Astrocyte (in vitro differentiated cells and primary cell): ENCODE measurements around the gene CORO2B. TPM values are rescaled to one million over a fixed set of nuclear protein-coding genes. Genes with fewer than 3 reads are reported as not detected.

Source experiments
- DNase-seq: peaks from one replicate; pipeline ENCODE4 v3.0.0-alpha.2; 2010; ENCODE audit warnings: low read depth
- FAIRE-seq: peaks from 2 replicates; lab custom pipeline; 2011; peaks lifted over from hg19 to GRCh38; lab: Jason Lieb, UNC
- H2AFZ ChIP-seq: 2 replicates; pipeline ENCODE4 v1.6.0; 2012; ENCODE audit warnings: low read depth, low read length, inconsistent platforms
- H3K27ac ChIP-seq: 2 replicates; pipeline ENCODE4 v1.5.1; 2011; ENCODE audit warnings: low read depth, low read length, inconsistent platforms
- H3K27me3 ChIP-seq: 2 replicates; pipeline ENCODE4 v1.6.0; 2011; ENCODE audit warnings: low read length, inconsistent platforms; ENCODE audit not compliant: insufficient read depth
- H3K36me3 ChIP-seq: 2 replicates; pipeline ENCODE4 v1.5.1; 2011; ENCODE audit warnings: low read length, inconsistent platforms; ENCODE audit not compliant: insufficient read depth
- H3K4me1 ChIP-seq: 2 replicates; pipeline ENCODE4 v1.5.1; 2011; ENCODE audit warnings: low read length, inconsistent platforms; ENCODE audit not compliant: insufficient read depth
- H3K4me2 ChIP-seq: 2 replicates; pipeline ENCODE4 v1.6.0; 2012; ENCODE audit warnings: low read length, inconsistent platforms
- H3K4me3 ChIP-seq: 2 replicates; pipeline ENCODE4 v1.5.1; 2011; ENCODE audit warnings: low read depth, mild to moderate bottlenecking, low read length, inconsistent platforms; ENCODE audit not compliant: insufficient read depth
- H3K79me2 ChIP-seq: 2 replicates; pipeline ENCODE4 v1.6.0; 2012; ENCODE audit warnings: mild to moderate bottlenecking, low read length, inconsistent platforms; ENCODE audit not compliant: insufficient read depth
- H3K9ac ChIP-seq: 2 replicates; pipeline ENCODE4 v1.6.0; 2012; ENCODE audit warnings: mild to moderate bottlenecking, low read length, inconsistent platforms
- H3K9me3 ChIP-seq: 2 replicates; pipeline ENCODE4 v1.5.1; 2012; ENCODE audit warnings: low read depth, mild to moderate bottlenecking, low read length, inconsistent platforms; ENCODE audit not compliant: insufficient read depth
- H4K20me1 ChIP-seq: 2 replicates; pipeline ENCODE4 v1.6.0; 2012; ENCODE audit warnings: low read length, inconsistent platforms; ENCODE audit not compliant: insufficient read depth
- H3K27ac Mint-ChIP-seq: one replicate; pipeline ENCODE4 v1.8.0; 2021; ENCODE audit warnings: mild to moderate bottlenecking, mixed read lengths; ENCODE audit not compliant: unreplicated experiment
- H3K27me3 Mint-ChIP-seq: one replicate; pipeline ENCODE4 v1.8.0; 2021; ENCODE audit warnings: low read depth, mixed read lengths; ENCODE audit not compliant: unreplicated experiment
- H3K36me3 Mint-ChIP-seq: one replicate; pipeline ENCODE4 v1.8.0; 2021; ENCODE audit warnings: low read depth, mixed read lengths; ENCODE audit not compliant: unreplicated experiment
- H3K4me1 Mint-ChIP-seq: one replicate; pipeline ENCODE4 v1.8.0; 2021; ENCODE audit warnings: low read depth, mixed read lengths; ENCODE audit not compliant: unreplicated experiment
- H3K4me3 Mint-ChIP-seq: one replicate; pipeline ENCODE4 v1.8.0; 2021; ENCODE audit warnings: mild to moderate bottlenecking, moderate library complexity, mixed read lengths; ENCODE audit not compliant: unreplicated experiment
- H3K9me3 Mint-ChIP-seq: one replicate; pipeline ENCODE4 v1.8.0; 2021; ENCODE audit warnings: mild to moderate bottlenecking, mixed read lengths; ENCODE audit not compliant: unreplicated experiment
- CTCF ChIP-seq: IDR thresholded peaks from 2 replicates; pipeline ENCODE4 v1.5.1; 2011; ENCODE audit warnings: low read depth, mild to moderate bottlenecking, inconsistent platforms, low read length, moderate library complexity; ENCODE audit not compliant: insufficient read depth
- EZH2 ChIP-seq: IDR thresholded peaks from 2 replicates; pipeline ENCODE4 v1.6.1; 2012; ENCODE audit warnings: mild to moderate bottlenecking, low read length, inconsistent platforms; ENCODE audit not compliant: insufficient read depth
- total RNA-seq: library from RNA; stranded (reverse); gene quantifications from 2 replicates; pipeline ENCODE4 v1.2.1, GENCODE V29; 2021

The CORO2B gene
- total RNA-seq, 1 donor from 2014 or later: 7.4 TPM

- no peaks in the 10 kb centered on the region for H4K20me1 ChIP-seq
- no peak overlapping the region for H3K4me3 ChIP-seq
- Mint-ChIP-seq H3K27me3 (peaks cover 11% of the 10 kb centered on the region), H3K4me3 (no peak overlapping the region), H3K27ac (no peak overlapping the region), H3K9me3 (peaks cover 4% of the 10 kb centered on the region), H3K4me1 (no peaks in the 10 kb centered on the region), H3K36me3 (peaks cover 26% of the 10 kb centered on the region)
- no peak for TF ChIP-seq EZH2
- TF ChIP-seq CTCF: no peak
- no peak overlapping the region for H3K9ac ChIP-seq
- H3K79me2 ChIP-seq: no peaks in the 10 kb centered on the region
- H3K4me2 ChIP-seq: no peak overlapping the region
- FAIRE-seq: no peak
- no peak overlapping the region for H3K27ac ChIP-seq
- no peaks in the 10 kb centered on the region for H3K9me3 ChIP-seq
- no peak overlapping the region for H2AFZ ChIP-seq
- no peak for DNase-seq
- no peaks in the 10 kb centered on the region for H3K4me1 ChIP-seq
- H3K36me3 ChIP-seq: peaks cover 7% of the 10 kb centered on the region
- H3K27me3 ChIP-seq: no peaks in the 10 kb centered on the region
These were observed 132.6 kb downstream of the CORO2B start for GRCh38 chr15:68711406-68711805.

GRCh38 chr15:68712886-68713285, 134.1 kb downstream of the CORO2B start:
- Histone ChIP-seq H3K9ac (no peak overlapping the region), H3K4me3 (no peak overlapping the region), H3K9me3 (no peaks in the 10 kb centered on the region), H3K79me2 (no peaks in the 10 kb centered on the region), H3K27me3 (no peaks in the 10 kb centered on the region), H2AFZ (no peak overlapping the region), H3K4me2 (no peak overlapping the region), H3K36me3 (peaks cover 7% of the 10 kb centered on the region), H4K20me1 (no peaks in the 10 kb centered on the region), H3K27ac (no peak overlapping the region), H3K4me1 (no peaks in the 10 kb centered on the region)
- TF ChIP-seq EZH2 (no peak), CTCF (no peak)
- Mint-ChIP-seq H3K36me3 (peaks cover 26% of the 10 kb centered on the region), H3K4me1 (no peaks in the 10 kb centered on the region), H3K27ac (no peak overlapping the region), H3K4me3 (no peak overlapping the region), H3K27me3 (peaks cover 17% of the 10 kb centered on the region), H3K9me3 (peaks cover 4% of the 10 kb centered on the region)
- DNase-seq: no peak
- FAIRE-seq: no peak

- Histone ChIP-seq H4K20me1 (no peaks in the 10 kb centered on the region), H3K4me1 (no peaks in the 10 kb centered on the region), H2AFZ (no peak overlapping the region), H3K36me3 (peaks cover 7% of the 10 kb centered on the region), H3K9me3 (no peaks in the 10 kb centered on the region), H3K27me3 (no peaks in the 10 kb centered on the region), H3K4me2 (no peak overlapping the region), H3K9ac (no peak overlapping the region), H3K27ac (no peak overlapping the region), H3K79me2 (no peaks in the 10 kb centered on the region), H3K4me3 (no peak overlapping the region)
- H3K36me3 Mint-ChIP-seq: peaks cover 26% of the 10 kb centered on the region
- no peak overlapping the region for H3K4me3 Mint-ChIP-seq
- DNase-seq (no peak), FAIRE-seq (no peak)
- H3K9me3 Mint-ChIP-seq: peaks cover 4% of the 10 kb centered on the region
- no peak overlapping the region for H3K27ac Mint-ChIP-seq
- no peak for TF ChIP-seq CTCF
- no peak for TF ChIP-seq EZH2
- no peaks in the 10 kb centered on the region for H3K4me1 Mint-ChIP-seq
- peaks cover 20% of the 10 kb centered on the region for H3K27me3 Mint-ChIP-seq
These were observed 135.1 kb downstream of the CORO2B start for GRCh38 chr15:68713874-68714273.
